Heart left ventricle (tissue), 16 donors: ENCODE data around the gene SKAP2. TPM values are rescaled to one million over a fixed set of nuclear protein-coding genes. Genes with fewer than 3 reads are reported as not detected.

Experiments used
- ATAC-seq, 4 donors: fragments of 200-7000 bp; cut with Tn5 transposase; one replicate each; pipeline ENCODE4 v1.9.1; 2020 to 2022; ENCODE audit warnings: moderate library complexity in 4 of 4, mild to moderate bottlenecking in 3 of 4, moderate number of reproducible peaks in 1 of 4
- DNase-seq, 5 donors: peaks; one replicate each; pipeline ENCODE4 v3.0.0-alpha.2; 2020
- H3K27ac ChIP-seq, 12 donors: fragments of 200-600 bp; sonication (generic) in 4 of 12; one replicate each; pipeline versions ENCODE4 v1.5.0 to v1.8.0; 2016 to 2022; ENCODE audit warnings: mild to moderate bottlenecking in 2 of 12
- H3K27me3 ChIP-seq, 9 donors: fragments of 200-600 bp; sonication (generic) in 2 of 9; one replicate each; pipeline versions ENCODE4 v1.5.1 to v1.8.0; 2016 to 2022; ENCODE audit warnings: mild to moderate bottlenecking in 3 of 9
- H3K36me3 ChIP-seq, 9 donors: fragments of 200-600 bp; sonication (generic) in 2 of 9; one replicate each; pipeline versions ENCODE4 v1.5.0 to v1.8.0; 2018 to 2022; ENCODE audit warnings: mild to moderate bottlenecking in 2 of 9
- H3K4me1 ChIP-seq, 12 donors: fragments of 200-600 bp; sonication (generic) in 4 of 12; one replicate each; pipeline versions ENCODE4 v1.5.0 to v1.8.0; 2016 to 2022; ENCODE audit warnings: mild to moderate bottlenecking in 3 of 12
- H3K4me3 ChIP-seq, 12 donors: fragments of 200-600 bp; sonication (generic) in 4 of 12; one replicate each; pipeline versions ENCODE4 v1.5.0 to v1.8.0; 2017 to 2022; ENCODE audit warnings: mild to moderate bottlenecking in 9 of 12, moderate library complexity in 4 of 12
- H3K9me3 ChIP-seq, 12 donors: fragments of 200-600 bp; sonication (generic) in 4 of 12; one replicate each; pipeline versions ENCODE4 v1.5.0 to v1.8.0; 2016 to 2022; ENCODE audit warnings: mild to moderate bottlenecking in 1 of 12
- POLR2A ChIP-seq, 2 donors: fragments of 450-650 bp; IDR thresholded peaks; one replicate each; pipeline ENCODE4 v1.6.1; 2017; ENCODE audit warnings: antibody characterized with exemption in 2 of 2, mild to moderate bottlenecking in 2 of 2, moderate library complexity in 2 of 2
- WGBS, 4 donors: extraction: QIAGEN DNeasy Blood & Tissue Kit in 2 of 4; methylation state at CpG; one replicate each; pipeline versions ENCODE4 v1.1.5 to v1.1.7; 2013 to 2018; 5-methylcytosine and 5-hydroxymethylcytosine counted together
- intact Hi-C, 10 donors: fragments of 100-400 bp; cut with DNase I; formaldehyde crosslinking; loops; one replicate each; pipeline versions ENCODE4 v1.11.1 to v1.14.2; 2022
- polyA plus RNA-seq, 2 donors: library from polyadenylated mRNA; stranded (reverse); fragments of 200-250 nt; gene quantifications; one replicate each; pipeline ENCODE4 v1.2.3, GENCODE V29; 2013
- total RNA-seq, 9 donors: library from RNA; depleted of rRNA in 2 of 9; stranded (reverse); fragments of >200 nt in 2 of 9; fragmentation: NEBNext Ultra II Directional in 3 of 9; extraction: Animal tissue kit (Norgen Biotek cat#: 25700) in 3 of 9; gene quantifications; one replicate each; pipeline versions ENCODE4 v1.1.0 to v1.2.4, GENCODE V29; 2016 to 2023
- TF ChIP-seq, protein P1 (sequence below), 12 donors: fragments of 200-600 bp; sonication (generic) in 4 of 12; IDR thresholded peaks; one replicate each; pipeline versions ENCODE4 v1.5.0 to v1.8.0; 2018 to 2022; ENCODE audit warnings: antibody characterized with exemption in 12 of 12, mild to moderate bottlenecking in 5 of 12
- donor health status: ischemic (EF 13 %, LVEDD 7.1; RV severe dilation, severe dysfunction).
- donor health status: healthy with polysubstance abuse.
- donor health status: DM: no; HTN: yes; CAD: no.
- donor health status: DM: no; HTN: no; CAD: no.
- donor health status: ischemic (EF 25% LVEDD 6.9; RV normal size, moderate dysfunction).
- donor health status: ischemic (EF 25% LVEDD 5.7; RV mildly dilated, moderate dysfunction).
- donor health status: healthy.
- donor health status: DM: yes; HTN: yes; CAD: no.
- donor health status: ischemic (EF 35%, LVEDD 5.7; RV mildly dilated, moderate dysfunction).
- donor health status: nonischemic (EF 11% LVEDD 7.7; RV severe dilation, severe dysfunction).
- donor health status: DM: yes; HTN: yes; CAD: no.
- donor health status: PGD.
- donor health status: ischemic (EF 29% LVEDD 5.4; RV normal size, mild dysfunction).
- donor health status: nonischemic (EF 23%, LVEDD 6.1; RV moderate dilation, normal function).

SKAP2 gene
- total and polyA plus RNA-seq, 11 donors: 0.99 to 17.3 (median 3.6) TPM

DNA sequence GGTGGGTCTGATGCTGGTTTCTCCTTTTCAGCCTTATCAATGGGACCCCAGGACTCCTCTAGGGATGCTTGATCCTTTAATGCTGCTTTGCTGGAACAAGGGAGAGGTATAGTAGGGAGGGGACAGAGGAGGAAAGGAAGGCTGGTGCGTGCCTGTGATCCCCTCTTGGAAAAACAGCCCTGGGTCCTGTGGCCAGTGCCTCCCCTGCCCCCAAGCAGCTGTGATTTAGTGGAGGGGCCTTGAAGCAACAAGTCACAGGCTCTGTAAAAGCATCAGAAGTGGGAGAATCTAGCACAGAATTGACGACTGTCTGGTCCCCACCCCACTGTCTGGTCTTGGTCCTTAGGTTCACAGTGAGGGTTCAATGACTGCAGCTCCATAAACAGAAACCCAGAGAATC lies 237.7 kb downstream of the SKAP2 start:
- DNase-seq (no peak), ATAC-seq (no peak)
- Histone ChIP-seq H3K4me3 (no peak overlapping the region), H3K36me3 (no peaks in the 10 kb centered on the region), H3K4me1 (no peaks in the 10 kb centered on the region), H3K9me3 (no peaks in the 10 kb centered on the region), H3K27ac (no peak overlapping the region), H3K27me3 (peaks cover 0 to 6% (median 0%) of the 10 kb centered on the region in 9 donors)
- 76 to 89% (median 81%) methylated on average over 2 of the region's 2 CpGs for WGBS, 4 donors
- TF ChIP-seq POLR2A (IDR thresholded peaks at IDR 0.05): no peak
- TF ChIP-seq, protein P1, sequence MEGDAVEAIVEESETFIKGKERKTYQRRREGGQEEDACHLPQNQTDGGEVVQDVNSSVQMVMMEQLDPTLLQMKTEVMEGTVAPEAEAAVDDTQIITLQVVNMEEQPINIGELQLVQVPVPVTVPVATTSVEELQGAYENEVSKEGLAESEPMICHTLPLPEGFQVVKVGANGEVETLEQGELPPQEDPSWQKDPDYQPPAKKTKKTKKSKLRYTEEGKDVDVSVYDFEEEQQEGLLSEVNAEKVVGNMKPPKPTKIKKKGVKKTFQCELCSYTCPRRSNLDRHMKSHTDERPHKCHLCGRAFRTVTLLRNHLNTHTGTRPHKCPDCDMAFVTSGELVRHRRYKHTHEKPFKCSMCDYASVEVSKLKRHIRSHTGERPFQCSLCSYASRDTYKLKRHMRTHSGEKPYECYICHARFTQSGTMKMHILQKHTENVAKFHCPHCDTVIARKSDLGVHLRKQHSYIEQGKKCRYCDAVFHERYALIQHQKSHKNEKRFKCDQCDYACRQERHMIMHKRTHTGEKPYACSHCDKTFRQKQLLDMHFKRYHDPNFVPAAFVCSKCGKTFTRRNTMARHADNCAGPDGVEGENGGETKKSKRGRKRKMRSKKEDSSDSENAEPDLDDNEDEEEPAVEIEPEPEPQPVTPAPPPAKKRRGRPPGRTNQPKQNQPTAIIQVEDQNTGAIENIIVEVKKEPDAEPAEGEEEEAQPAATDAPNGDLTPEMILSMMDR (IDR thresholded peaks at IDR 0.05): no peak
- intact Hi-C loops: no loop called here

- TF ChIP-seq, protein P1 (IDR thresholded peaks at IDR 0.05): no peak
- no peak for TF ChIP-seq POLR2A (IDR thresholded peaks at IDR 0.05)
- H3K27me3 ChIP-seq: peaks cover 0 to 6% (median 0%) of the 10 kb centered on the region in 9 donors
- DNase-seq (no peak), ATAC-seq (no peak)
- WGBS, 4 donors: 92 to 93% (median 92%) methylated on average over 8 of the region's 8 CpGs
- H3K27ac ChIP-seq: no peak overlapping the region
- no peak overlapping the region for H3K4me3 ChIP-seq
- no peaks in the 10 kb centered on the region for H3K36me3 ChIP-seq
- H3K9me3 ChIP-seq: no peaks in the 10 kb centered on the region
- no peaks in the 10 kb centered on the region for H3K4me1 ChIP-seq
- intact Hi-C loops: no loop called here
Observed at GRCh38 chr7:26626156-26626555, 238.2 kb downstream of the SKAP2 start.

GRCh38 chr7:26625286-26625685 lies 239.1 kb downstream of the SKAP2 start:
- ATAC-seq: no peak
- intact Hi-C loops: no loop called here
- Histone ChIP-seq H3K4me1 (no peaks in the 10 kb centered on the region), H3K9me3 (no peaks in the 10 kb centered on the region), H3K36me3 (no peaks in the 10 kb centered on the region), H3K27ac (no peak overlapping the region), H3K27me3 (peaks cover 0 to 7% (median 0%) of the 10 kb centered on the region in 9 donors), H3K4me3 (no peak overlapping the region)
- TF ChIP-seq, protein P1 (IDR thresholded peaks at IDR 0.05): no peak
- TF ChIP-seq POLR2A (IDR thresholded peaks at IDR 0.05): no peak
- whole genome bisulfite sequencing, 4 donors: 86 to 92% (median 87%) methylated on average over 4 of the region's 4 CpGs
- no peak for DNase-seq

- TF ChIP-seq POLR2A (IDR thresholded peaks at IDR 0.05): no peak
- TF ChIP-seq, protein P1 (IDR thresholded peaks at IDR 0.05): no peak
- intact Hi-C loops: no loop called here
- ATAC-seq (peak in 2 of 4 donors; percentile 34 to 43), DNase-seq (peak in 1 of 5 donors; percentile 44)
- Histone ChIP-seq H3K36me3 (no peaks in the 10 kb centered on the region), H3K27ac (no peak overlapping the region), H3K4me1 (no peaks in the 10 kb centered on the region), H3K9me3 (no peaks in the 10 kb centered on the region), H3K27me3 (peaks cover 0 to 7% (median 0%) of the 10 kb centered on the region in 9 donors), H3K4me3 (no peak overlapping the region)
- 44 to 53% (median 50%) methylated on average over 12 of the region's 12 CpGs for WGBS, 4 donors
Observed at GRCh38 chr7:26624839-26625238, 239.6 kb downstream of the SKAP2 start.
